Right renal pelvis (tissue), 4 donors: ENCODE data around the gene EXOSC1. TPM values are rescaled to one million over a fixed set of nuclear protein-coding genes. Genes with fewer than 3 reads are reported as not detected.
"Not testable (repeated sequence)": the region's sequence is repeated elsewhere in the genome, so short reads cannot be mapped to it uniquely, and the experiment has no call there.

ENCODE experiments used
- DNase-seq, 4 donors: peaks; one replicate each; pipeline ENCODE4 v3.0.0-alpha.2; 2013; ENCODE audit warnings: low read depth in 4 of 4, low spot score in 3 of 4, missing footprints in 1 of 4
- polyA plus RNA-seq, 4 donors: library from polyadenylated mRNA; unstranded; fragments of 120-200 nt; gene quantifications; one replicate each; pipeline ENCODE4 v1.2.1, GENCODE V29; 2013; ENCODE audit not compliant: insufficient read length in 4 of 4

EXOSC1 gene
- polyA plus RNA-seq, 4 donors: 31.4 to 38.7 (median 35.9) TPM

DNA sequence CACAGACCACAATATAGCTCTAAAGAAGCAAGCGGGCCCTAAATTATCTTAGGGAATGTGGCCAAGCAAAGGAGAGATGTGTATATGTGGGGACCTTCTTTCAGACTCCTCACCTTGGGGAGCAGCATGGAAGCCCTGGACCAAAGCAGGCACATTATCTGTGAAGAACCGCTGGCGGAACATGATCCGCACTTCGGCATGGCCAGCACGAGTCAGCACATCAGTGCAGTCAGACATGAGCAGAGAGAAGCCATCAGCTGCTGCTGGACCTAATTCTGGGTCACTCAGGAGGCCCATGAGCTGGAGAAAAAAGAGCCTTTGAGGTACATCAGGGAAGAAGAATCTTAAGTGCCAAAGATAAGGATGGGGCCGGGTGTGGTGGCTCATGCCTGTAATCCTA is 14.1 kb upstream of the EXOSC1 start:
- no peak for DNase-seq

DNA sequence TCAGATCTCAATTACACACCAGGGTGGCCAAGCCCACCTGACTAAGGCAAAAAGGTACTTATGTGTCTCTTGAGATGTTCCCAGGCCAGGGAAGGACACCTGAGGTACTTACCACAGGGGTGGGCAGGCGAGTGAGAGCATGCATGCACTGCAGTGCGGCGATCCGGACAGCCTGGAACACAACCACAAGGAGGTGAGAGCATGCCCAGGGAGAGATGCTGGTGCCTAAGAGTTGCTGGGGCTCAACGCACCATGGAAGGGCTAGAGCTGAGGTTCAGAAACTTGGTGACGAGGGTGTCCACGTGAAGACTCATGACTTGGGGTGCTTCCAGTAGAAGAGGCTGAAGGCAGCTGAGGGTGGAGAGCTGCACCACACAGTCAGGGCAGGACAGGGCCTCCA is 13.3 kb upstream of the EXOSC1 start:
- DNase-seq: no peak

GRCh38 chr10:97456686-97457065 is 10.9 kb upstream of the EXOSC1 start:
- DNase-seq: no peak

- no peak for DNase-seq
Observed at GRCh38 chr10:97456034-97456685, 10.4 kb upstream of the EXOSC1 start.

GRCh38 chr10:97454330-97455036 is 8.7 kb upstream of the EXOSC1 start:
- no peak for DNase-seq

- no peak for DNase-seq
Observed at GRCh38 chr10:97452352-97452751, 6.5 kb upstream of the EXOSC1 start.

GRCh38 chr10:97451605-97452004 is 5.8 kb upstream of the EXOSC1 start:
- no peak for DNase-seq

DNA sequence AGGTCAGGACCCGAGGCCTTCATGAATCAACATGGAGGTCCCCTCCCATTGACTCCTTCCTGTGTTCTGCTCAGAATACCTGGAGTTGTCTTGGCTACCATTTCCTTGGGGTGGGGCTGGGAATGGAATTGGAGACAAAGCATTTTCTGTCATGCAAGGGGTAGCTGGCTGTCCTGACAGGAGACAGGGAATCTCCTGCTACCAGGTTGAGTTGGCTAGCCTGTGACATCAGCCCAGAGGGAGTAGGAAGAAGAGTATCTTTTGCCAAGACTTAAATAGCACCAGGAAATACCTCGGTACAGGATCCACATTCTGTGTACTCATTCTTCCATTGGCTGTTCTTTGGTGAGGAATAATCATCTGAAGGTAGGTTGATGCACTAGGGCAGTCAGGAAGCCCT is 5.0 kb upstream of the EXOSC1 start:
- no peak for DNase-seq

- no peak for DNase-seq
Observed at GRCh38 chr10:97445357-97445721, 467 bp downstream of the EXOSC1 start.

GRCh38 chr10:97444212-97444611 is 1.6 kb downstream of the EXOSC1 start:
- DNase-seq: no peak

GRCh38 chr10:97442277-97442676 is 3.5 kb downstream of the EXOSC1 start:
- DNase-seq: no peak

DNA sequence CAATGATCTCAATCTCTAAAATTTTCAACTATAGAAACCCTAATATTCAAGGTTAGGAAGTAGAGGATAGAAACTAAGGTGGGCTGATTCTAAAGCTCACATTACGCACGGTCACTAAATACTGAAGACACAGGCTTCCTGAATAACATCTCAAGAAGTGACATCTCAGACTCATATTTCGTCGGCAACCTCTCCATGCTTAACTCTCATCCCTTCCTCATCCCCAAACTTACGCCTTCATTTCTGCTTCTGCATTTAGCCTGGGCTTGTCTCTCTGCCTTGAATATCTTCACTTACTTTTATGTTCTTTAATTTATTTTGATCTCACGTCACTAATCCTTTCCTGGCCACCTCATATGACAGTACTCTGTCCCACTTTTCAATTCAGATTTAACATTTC is 10.6 kb downstream of the EXOSC1 start:
- DNase-seq: no peak

GRCh38 chr10:97434557-97434956 is 11.2 kb downstream of the EXOSC1 start:
- no peak for DNase-seq

GRCh38 chr10:97434055-97434454 is 11.8 kb downstream of the EXOSC1 start:
- DNase-seq: no peak

GRCh38 chr10:97428572-97428981 is 17.2 kb downstream of the EXOSC1 start:
- no peak for DNase-seq

DNA sequence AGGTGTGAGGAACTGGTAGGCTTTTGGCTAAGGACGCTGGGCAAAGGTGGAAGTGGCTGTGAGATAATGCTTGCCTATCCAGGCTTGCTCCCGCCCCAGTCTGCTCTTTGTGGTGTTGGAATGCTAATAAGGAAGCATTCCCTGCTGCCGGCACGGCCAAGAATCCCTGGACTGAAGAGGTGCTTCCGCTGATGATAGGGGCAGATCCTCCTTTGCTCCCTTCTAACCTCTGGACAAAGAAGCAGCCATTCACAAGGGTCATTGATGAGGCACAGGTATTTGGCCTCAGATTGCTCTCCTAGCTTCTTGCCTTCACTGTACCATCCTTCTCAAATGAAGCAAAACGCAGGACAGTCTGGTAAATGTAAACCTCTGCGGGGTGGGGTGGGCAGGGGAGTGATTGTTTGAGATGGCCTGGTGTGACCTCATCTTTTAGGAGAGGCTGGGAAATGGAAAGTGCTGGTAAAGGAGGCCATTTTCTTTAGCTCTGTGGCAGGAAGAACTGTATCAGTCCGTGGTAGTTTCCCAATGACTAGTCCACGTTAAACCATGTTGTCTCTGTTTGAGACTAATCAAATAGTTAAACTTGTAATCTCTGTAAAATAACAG is 18.1 kb downstream of the EXOSC1 start:
- no peak for DNase-seq

GRCh38 chr10:97426776-97427570 is 18.8 kb downstream of the EXOSC1 start:
- no peak for DNase-seq

GRCh38 chr10:97425964-97426775 is 19.6 kb downstream of the EXOSC1 start, which contains the start of gene PGAM1:
PGAM1 (plus strand) TSS chr10:97426191; CDS start chr10:97426308, 117 bp downstream.
- DNase-seq: peak; percentile 90 to 98 (median 92)

- not testable (repeated sequence) for DNase-seq
Observed at GRCh38 chr10:97423757-97424098, 22.1 kb downstream of the EXOSC1 start.

DNA sequence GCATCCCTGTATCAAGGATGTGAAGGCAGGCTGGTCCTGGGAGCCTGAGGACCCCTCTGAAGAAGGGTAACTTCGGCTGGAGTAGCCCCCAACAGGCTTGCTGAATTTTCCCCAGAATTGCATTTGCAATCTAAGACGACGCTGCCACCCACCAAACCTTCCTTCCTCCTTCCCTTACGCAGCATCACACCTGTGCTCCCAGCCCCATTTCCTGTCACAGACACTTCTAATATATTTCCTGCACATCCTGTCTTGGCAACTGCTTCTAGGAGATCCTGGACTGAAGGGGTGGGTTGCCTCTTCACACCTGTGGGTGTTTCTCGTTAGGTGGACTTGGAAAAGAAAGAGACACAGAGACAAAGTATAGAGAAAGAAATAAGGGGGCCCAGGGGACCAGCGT is 29.2 kb downstream of the EXOSC1 start:
- no peak for DNase-seq
